WTC11 (cell line): ENCODE measurements around the gene BCL11B. TPM values are rescaled to one million over a fixed set of nuclear protein-coding genes. Genes with fewer than 3 reads are reported as not detected.

Experiments used
- ATAC-seq: fragments of 200-7000 bp; cut with Tn5 transposase; 2 replicates; pipeline ENCODE4 v1.10.0; 2021; ENCODE audit warnings: mild to moderate bottlenecking, moderate library complexity
- CTCF ChIA-PET: fragments of 300-600 bp; sonication (Branson Sonifier 250); formaldehyde crosslinking; loops from one replicate; lab custom pipeline; 2021; ENCODE audit warnings: antibody characterized with exemption; lab: Charles Lee
- POLR2A ChIA-PET: fragments of 350-600 bp; sonication (Branson Sonifier 250); formaldehyde crosslinking; loops from one replicate; lab custom pipeline; 2021; ENCODE audit warnings: antibody characterized with exemption; lab: Charles Lee
- DNase-seq: peaks from one replicate; pipeline ENCODE4 v3.0.0; 2021; ENCODE audit warnings: low spot score
- H3K27ac Mint-ChIP-seq: 2 replicates; pipeline ENCODE4 v1.8.0; 2021; ENCODE audit warnings: mixed read lengths
- H3K27me3 Mint-ChIP-seq: 2 replicates; pipeline ENCODE4 v1.8.0; 2021; ENCODE audit warnings: low read depth, mild to moderate bottlenecking, moderate library complexity, mixed read lengths
- H3K36me3 Mint-ChIP-seq: 2 replicates; pipeline ENCODE4 v1.8.0; 2021; ENCODE audit warnings: mixed read lengths
- H3K4me1 Mint-ChIP-seq: 2 replicates; pipeline ENCODE4 v1.8.0; 2022; ENCODE audit warnings: mixed read lengths
- H3K4me3 Mint-ChIP-seq: 2 replicates; pipeline ENCODE4 v1.8.0; 2021; ENCODE audit warnings: mild to moderate bottlenecking, moderate library complexity, mixed read lengths
- H3K9me3 Mint-ChIP-seq: 2 replicates; pipeline ENCODE4 v1.8.0; 2021; ENCODE audit warnings: mixed read lengths
- ATF3 ChIP-seq: sonication (generic); formaldehyde crosslinking; conservative IDR thresholded peaks from 2 replicates; pipeline ENCODE4 v1.8.1; 2022; ENCODE audit warnings: mild to moderate bottlenecking, missing genetic modification reagents
- ATF6 ChIP-seq: sonication (generic); formaldehyde crosslinking; IDR thresholded peaks from 2 replicates; pipeline ENCODE4 v1.8.1; 2023; ENCODE audit warnings: mild to moderate bottlenecking, missing genetic modification reagents
- CBFB ChIP-seq: sonication (generic); formaldehyde crosslinking; IDR thresholded peaks from 2 replicates; pipeline ENCODE4 v1.8.1; 2022; ENCODE audit warnings: mild to moderate bottlenecking, low read depth, missing genetic modification reagents
- CREB1 ChIP-seq: sonication (generic); formaldehyde crosslinking; IDR thresholded peaks from 2 replicates; pipeline ENCODE4 v1.8.0; 2023; ENCODE audit warnings: mild to moderate bottlenecking, missing genetic modification reagents
- CREM ChIP-seq: sonication (generic); formaldehyde crosslinking; IDR thresholded peaks from 2 replicates; pipeline ENCODE4 v1.8.1; 2022; ENCODE audit warnings: mild to moderate bottlenecking, missing genetic modification reagents, moderate library complexity
- E2F4 ChIP-seq: sonication (generic); formaldehyde crosslinking; IDR thresholded peaks from 2 replicates; pipeline ENCODE4 v1.8.1; 2022; ENCODE audit warnings: low read depth, mild to moderate bottlenecking, moderate library complexity, missing genetic modification reagents, borderline replicate concordance
- ELF4 ChIP-seq: sonication (generic); formaldehyde crosslinking; IDR thresholded peaks from 2 replicates; pipeline ENCODE4 v1.8.1; 2022; ENCODE audit warnings: low read depth, mild to moderate bottlenecking, moderate library complexity, missing genetic modification reagents
- ETV6 ChIP-seq: sonication (generic); formaldehyde crosslinking; IDR thresholded peaks from 2 replicates; pipeline ENCODE4 v1.8.1; 2022; ENCODE audit warnings: mild to moderate bottlenecking, missing genetic modification reagents
- HMGXB4 ChIP-seq: sonication (generic); formaldehyde crosslinking; IDR thresholded peaks from 2 replicates; pipeline ENCODE4 v1.8.1; 2023; ENCODE audit warnings: mild to moderate bottlenecking, moderate library complexity, missing genetic modification reagents
- IRF2 ChIP-seq: sonication (generic); formaldehyde crosslinking; IDR thresholded peaks from 2 replicates; pipeline ENCODE4 v1.8.0; 2022; ENCODE audit warnings: low read depth, missing genetic modification reagents, borderline replicate concordance
- JUN ChIP-seq: sonication (generic); formaldehyde crosslinking; IDR thresholded peaks from 2 replicates; pipeline ENCODE4 v1.8.0; 2023; ENCODE audit warnings: mild to moderate bottlenecking, missing genetic modification reagents
- MAX ChIP-seq: sonication (generic); formaldehyde crosslinking; IDR thresholded peaks from 2 replicates; pipeline ENCODE4 v1.8.0; 2022; ENCODE audit warnings: mild to moderate bottlenecking, missing genetic modification reagents
- MXD4 ChIP-seq: fragments of 250-450 bp; sonication (Bioruptor Pico); IDR thresholded peaks from 2 replicates; pipeline ENCODE4 v1.8.0; 2021; ENCODE audit warnings: mild to moderate bottlenecking, moderate library complexity, borderline replicate concordance
- MYBL2 ChIP-seq: sonication (generic); formaldehyde crosslinking; IDR thresholded peaks from 2 replicates; pipeline ENCODE4 v1.8.1; 2023; ENCODE audit warnings: mild to moderate bottlenecking, moderate library complexity, missing genetic modification reagents
- NFATC4 ChIP-seq: fragments of 250-450 bp; sonication (Bioruptor Pico); IDR thresholded peaks from 2 replicates; pipeline ENCODE4 v1.9.0; 2021; ENCODE audit warnings: mild to moderate bottlenecking
- NFYB ChIP-seq: sonication (generic); formaldehyde crosslinking; conservative IDR thresholded peaks from 2 replicates; pipeline ENCODE4 v1.8.0; 2022; ENCODE audit warnings: low read depth, missing genetic modification reagents
- NR1H2 ChIP-seq: sonication (generic); formaldehyde crosslinking; IDR thresholded peaks from 2 replicates; pipeline ENCODE4 v1.9.0; 2021; ENCODE audit warnings: mild to moderate bottlenecking, moderate library complexity, missing genetic modification reagents
- PRRX2 ChIP-seq: fragments of 250-450 bp; sonication (Bioruptor Pico); IDR thresholded peaks from 2 replicates; pipeline ENCODE4 v1.8.0; 2021; ENCODE audit warnings: mild to moderate bottlenecking
- SP1 ChIP-seq: sonication (generic); formaldehyde crosslinking; conservative IDR thresholded peaks from 2 replicates; pipeline ENCODE4 v1.8.1; 2022; ENCODE audit warnings: missing genetic modification reagents
- TP53 ChIP-seq: sonication (generic); formaldehyde crosslinking; IDR thresholded peaks from 2 replicates; pipeline ENCODE4 v1.8.1; 2023; ENCODE audit warnings: mild to moderate bottlenecking, missing genetic modification reagents
- USF1 ChIP-seq: sonication (generic); formaldehyde crosslinking; IDR thresholded peaks from 2 replicates; pipeline ENCODE4 v1.8.0; 2022; ENCODE audit warnings: mild to moderate bottlenecking, missing genetic modification reagents
- USF2 ChIP-seq: sonication (generic); formaldehyde crosslinking; IDR thresholded peaks from 2 replicates; pipeline ENCODE4 v1.8.1; 2023; ENCODE audit warnings: mild to moderate bottlenecking, missing genetic modification reagents, moderate library complexity
- ZBTB43 ChIP-seq: sonication (generic); formaldehyde crosslinking; IDR thresholded peaks from 2 replicates; pipeline ENCODE4 v1.8.1; 2023; ENCODE audit warnings: mild to moderate bottlenecking, missing genetic modification reagents
- ZSCAN18 ChIP-seq: fragments of 250-450 bp; sonication (Bioruptor Pico); IDR thresholded peaks from 2 replicates; pipeline ENCODE4 v2.1.2; 2022; ENCODE audit warnings: mild to moderate bottlenecking, moderate library complexity
- total RNA-seq: library from RNA; stranded (reverse); gene quantifications from 3 replicates; pipeline ENCODE4 v1.2.3, GENCODE V29; 2021

BCL11B gene
- total RNA-seq, 1 experiment from 2014 or later: 9.1 TPM

GRCh38 chr14:99123208-99123870 lies 148.7 kb downstream of the BCL11B start:
- ATAC-seq (no peak), DNase-seq (no peak)
- peaks cover 28% of the 10 kb centered on the region for H3K4me1 Mint-ChIP-seq
- CTCF ChIA-PET: interaction anchor here (1.3 to 2.2 kb wide), 4 partner anchors 14 to 151 kb away, joined by 6 to 20 read pairs (median 10); no protein-coding TSS in a partner anchor
- TF ChIP-seq NFYB (CRISPR knock-in tag) (no peak), USF1 (CRISPR knock-in tag) (no peak), ELF4 (CRISPR knock-in tag) (no peak), CBFB (CRISPR knock-in tag) (no peak), E2F4 (CRISPR knock-in tag) (no peak), TP53 (CRISPR knock-in tag) (no peak), CREM (no peak), ATF3 (no peak), HMGXB4 (CRISPR knock-in tag) (no peak), JUN (CRISPR knock-in tag) (no peak), NR1H2 (CRISPR knock-in tag) (no peak), MXD4 (CRISPR knock-in tag) (no peak), NFATC4 (CRISPR knock-in tag) (no peak), MAX (CRISPR knock-in tag) (no peak)
- H3K9me3 Mint-ChIP-seq: no peaks in the 10 kb centered on the region
- H3K27me3 Mint-ChIP-seq: peaks cover 2% of the 10 kb centered on the region
- no peak overlapping the region for H3K4me3 Mint-ChIP-seq
- POLR2A ChIA-PET: no interaction called here
- no peaks in the 10 kb centered on the region for H3K36me3 Mint-ChIP-seq
- no peak overlapping the region for H3K27ac Mint-ChIP-seq

- Mint-ChIP-seq H3K4me1 (peaks cover 22% of the 10 kb centered on the region), H3K9me3 (no peaks in the 10 kb centered on the region), H3K27me3 (peaks cover 8% of the 10 kb centered on the region), H3K27ac (peak overlapping the region; percentile 53; the same call in 1 of the 2 replicates), H3K4me3 (no peak overlapping the region), H3K36me3 (no peaks in the 10 kb centered on the region)
- CTCF ChIA-PET: interaction anchor here (0.6 to 2.2 kb wide), 15 partner anchors 15 to 931 kb away, joined by 3 to 20 read pairs (median 5); no protein-coding TSS in a partner anchor
- ATAC-seq (peak; percentile 17), DNase-seq (no peak)
- POLR2A ChIA-PET: interaction anchor here (0.9 kb wide), 1 partner anchor 303 kb away, joined by 3 read pairs; no protein-coding TSS in a partner anchor
- TF ChIP-seq MXD4 (CRISPR knock-in tag): no peak
- TF ChIP-seq ZSCAN18 (CRISPR knock-in tag): no peak
- no peak for TF ChIP-seq ZBTB43 (CRISPR knock-in tag)
- no peak for TF ChIP-seq ATF6
- no peak for TF ChIP-seq SP1
- no peak for TF ChIP-seq PRRX2 (CRISPR knock-in tag)
- TF ChIP-seq ETV6: no peak
- TF ChIP-seq ELF4 (CRISPR knock-in tag): no peak
- no peak for TF ChIP-seq MYBL2
- TF ChIP-seq USF2 (CRISPR knock-in tag): no peak
- TF ChIP-seq IRF2 (CRISPR knock-in tag): no peak
- TF ChIP-seq CBFB (CRISPR knock-in tag): no peak
- no peak for TF ChIP-seq CREB1 (CRISPR knock-in tag)
Observed at GRCh38 chr14:99122521-99123125, 149.4 kb downstream of the BCL11B start.
